ENCODE results near the gene TFF3. TPM values are rescaled to one million over a fixed set of nuclear protein-coding genes. Genes with fewer than 3 reads are reported as not detected.
A peak's percentile ranks its signal among the peaks of the same experiment; 100 is the strongest.

TFF3 gene
- polyA plus RNA-seq, 1 experiment, result not detected

DNA sequence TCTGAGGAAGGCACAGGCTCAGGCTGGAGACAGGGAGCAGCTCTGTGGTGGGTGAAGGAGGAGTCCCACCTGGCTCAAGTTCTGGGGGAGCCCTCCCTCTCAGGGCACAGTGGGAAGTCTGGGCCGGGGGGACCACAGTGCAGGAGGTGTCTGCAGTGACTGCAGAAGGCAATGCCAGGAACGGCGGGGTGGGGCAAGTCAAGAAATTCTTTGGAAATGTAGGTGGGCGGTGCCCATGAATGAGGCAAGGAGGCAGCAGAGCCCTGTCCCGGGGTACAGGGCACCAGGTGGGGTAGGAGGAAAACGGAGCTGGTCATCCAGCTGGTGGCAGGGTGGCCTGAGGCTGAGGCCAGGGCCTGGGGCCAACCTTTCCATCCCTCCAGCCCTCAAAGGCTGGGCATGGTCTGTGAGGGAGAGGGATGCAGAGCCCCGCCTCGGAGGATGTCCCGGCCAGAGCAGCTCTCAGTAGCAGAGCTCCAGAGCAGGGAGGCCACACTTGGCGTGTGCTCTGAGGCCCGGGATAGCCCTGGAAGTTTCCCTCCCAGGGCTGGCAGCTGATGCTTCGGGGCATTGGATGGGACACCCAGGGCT is 4.7 kb downstream of the TFF3 start:
- H3K4me3 ChIP-seq (ENCODE audit: low read depth, low read length), result no peak overlapping the region
- DNase-seq (ENCODE audit: low read depth), result no peak
- CTCF ChIA-PET, result interaction anchor here (0.8 to 3.4 kb wide), 10 partner anchors 9 to 165 kb away, joined by 3 to 19 read pairs (median 8); no protein-coding TSS in a partner anchor
- POLR2A ChIA-PET, result no interaction called here
- TF ChIP-seq, protein P1, sequence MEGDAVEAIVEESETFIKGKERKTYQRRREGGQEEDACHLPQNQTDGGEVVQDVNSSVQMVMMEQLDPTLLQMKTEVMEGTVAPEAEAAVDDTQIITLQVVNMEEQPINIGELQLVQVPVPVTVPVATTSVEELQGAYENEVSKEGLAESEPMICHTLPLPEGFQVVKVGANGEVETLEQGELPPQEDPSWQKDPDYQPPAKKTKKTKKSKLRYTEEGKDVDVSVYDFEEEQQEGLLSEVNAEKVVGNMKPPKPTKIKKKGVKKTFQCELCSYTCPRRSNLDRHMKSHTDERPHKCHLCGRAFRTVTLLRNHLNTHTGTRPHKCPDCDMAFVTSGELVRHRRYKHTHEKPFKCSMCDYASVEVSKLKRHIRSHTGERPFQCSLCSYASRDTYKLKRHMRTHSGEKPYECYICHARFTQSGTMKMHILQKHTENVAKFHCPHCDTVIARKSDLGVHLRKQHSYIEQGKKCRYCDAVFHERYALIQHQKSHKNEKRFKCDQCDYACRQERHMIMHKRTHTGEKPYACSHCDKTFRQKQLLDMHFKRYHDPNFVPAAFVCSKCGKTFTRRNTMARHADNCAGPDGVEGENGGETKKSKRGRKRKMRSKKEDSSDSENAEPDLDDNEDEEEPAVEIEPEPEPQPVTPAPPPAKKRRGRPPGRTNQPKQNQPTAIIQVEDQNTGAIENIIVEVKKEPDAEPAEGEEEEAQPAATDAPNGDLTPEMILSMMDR (IDR thresholded peaks at IDR 0.05; ENCODE audit: insufficient read depth, low read depth, low read length), result no peak
- no peaks in the 10 kb centered on the region for H3K36me3 ChIP-seq (ENCODE audit: control insufficient read depth, insufficient read depth, low read length)
- H3K27me3 ChIP-seq (ENCODE audit: control insufficient read depth, insufficient read depth, low read length), result peaks cover 5% of the 10 kb centered on the region; the same call in 1 of the 2 replicates

- no peak for DNase-seq (ENCODE audit: low read depth)
- no peak overlapping the region for H3K4me3 ChIP-seq (ENCODE audit: low read depth, low read length)
- ChIA-PET POLR2A (no interaction called here), CTCF (interaction anchor here (0.8 to 3.4 kb wide), 10 partner anchors 8 to 164 kb away, joined by 3 to 19 read pairs (median 8); no protein-coding TSS in a partner anchor)
- H3K36me3 ChIP-seq (ENCODE audit: control insufficient read depth, insufficient read depth, low read length), result no peaks in the 10 kb centered on the region
- TF ChIP-seq, protein P1 (IDR thresholded peaks at IDR 0.05; ENCODE audit: insufficient read depth, low read depth, low read length), result peak; percentile 69
- peaks cover 5% of the 10 kb centered on the region; the same call in 1 of the 2 replicates for H3K27me3 ChIP-seq (ENCODE audit: control insufficient read depth, insufficient read depth, low read length)
Observed at GRCh38 chr21:42309753-42310213, 5.4 kb downstream of the TFF3 start.

- no peak overlapping the region for H3K4me3 ChIP-seq (ENCODE audit: low read depth, low read length)
- CTCF ChIA-PET, result interaction anchor here (1.0 to 3.4 kb wide), 7 partner anchors 10 to 164 kb away, joined by 3 to 19 read pairs (median 7); no protein-coding TSS in a partner anchor
- DNase-seq (ENCODE audit: low read depth), result no peak
- H3K27me3 ChIP-seq (ENCODE audit: control insufficient read depth, insufficient read depth, low read length), result peaks cover 5% of the 10 kb centered on the region; the same call in 1 of the 2 replicates
- TF ChIP-seq, protein P1 (IDR thresholded peaks at IDR 0.05; ENCODE audit: insufficient read depth, low read depth, low read length), result no peak
- no peaks in the 10 kb centered on the region for H3K36me3 ChIP-seq (ENCODE audit: control insufficient read depth, insufficient read depth, low read length)
- POLR2A ChIA-PET, result no interaction called here
Observed at GRCh38 chr21:42308914-42309752, 6.1 kb downstream of the TFF3 start.

DNA sequence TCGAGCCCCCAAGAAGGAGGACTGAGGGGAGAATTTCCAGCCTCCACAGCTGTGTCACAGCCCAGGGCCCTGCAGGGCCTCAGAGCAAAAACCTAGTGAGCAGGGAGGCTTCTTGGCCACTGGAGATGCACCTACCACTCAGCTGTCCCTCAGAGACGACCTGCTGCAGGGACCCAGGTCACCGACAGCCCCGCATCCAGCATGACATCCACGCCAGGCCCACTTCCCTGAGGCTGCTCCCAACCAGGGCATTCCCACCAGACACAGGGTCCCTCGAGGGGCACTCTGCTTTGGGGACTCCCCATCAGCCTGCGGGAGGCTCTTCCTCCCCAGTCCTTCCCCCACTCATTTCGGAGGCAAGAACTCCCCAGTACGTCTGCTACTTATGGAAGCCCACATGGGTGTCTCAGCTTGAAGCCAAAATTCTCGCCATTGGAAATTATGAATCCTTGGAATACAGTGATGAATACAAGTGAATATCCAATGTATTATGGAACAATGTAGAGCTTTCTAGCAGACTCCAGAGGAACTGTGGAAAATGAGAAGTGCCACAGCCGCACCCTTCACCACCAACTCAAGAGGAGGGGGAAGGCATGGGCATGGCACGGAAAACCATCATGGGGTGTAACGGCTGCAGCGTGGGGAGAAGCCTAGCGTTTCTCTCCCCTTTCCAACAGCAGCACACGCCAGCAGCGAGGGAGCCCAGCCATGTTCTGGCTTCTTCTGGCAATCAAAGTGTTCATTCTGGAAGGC is 6.9 kb downstream of the TFF3 start:
- no peaks in the 10 kb centered on the region for H3K36me3 ChIP-seq (ENCODE audit: control insufficient read depth, insufficient read depth, low read length)
- ChIA-PET CTCF (interaction anchor here (1.1 to 3.4 kb wide), 2 partner anchors 11 to 163 kb away, joined by 3 to 19 read pairs; no protein-coding TSS in a partner anchor), POLR2A (no interaction called here)
- H3K27me3 ChIP-seq (ENCODE audit: control insufficient read depth, insufficient read depth, low read length), result peaks cover 4% of the 10 kb centered on the region; the same call in 1 of the 2 replicates
- no peak overlapping the region for H3K4me3 ChIP-seq (ENCODE audit: low read depth, low read length)
- no peak for DNase-seq (ENCODE audit: low read depth)
- TF ChIP-seq, protein P1 (IDR thresholded peaks at IDR 0.05; ENCODE audit: insufficient read depth, low read depth, low read length), result no peak
